ENCODE results near the gene GAS2L2.

The GAS2L2 gene

GRCh38 chr17:35773679-35774425, 20.8 kb upstream of the GAS2L2 start:
- DNase-seq (ENCODE audit: low read depth) = no peak
- no peak for TF ChIP-seq CTCF (conservative IDR thresholded peaks at IDR 0.05; ENCODE audit: low read depth, low read length)
- H3K4me3 ChIP-seq (ENCODE audit: low read depth, low read length) = no peak overlapping the region

- no peak overlapping the region for H3K4me3 ChIP-seq (ENCODE audit: low read depth, low read length)
- DNase-seq (ENCODE audit: low read depth) = no peak
- no peak for TF ChIP-seq CTCF (conservative IDR thresholded peaks at IDR 0.05; ENCODE audit: low read depth, low read length)
These were observed 20.1 kb upstream of the GAS2L2 start for GRCh38 chr17:35773129-35773528.

- no peak overlapping the region for H3K4me3 ChIP-seq (ENCODE audit: low read depth, low read length)
- no peak for DNase-seq (ENCODE audit: low read depth)
- no peak for TF ChIP-seq CTCF (conservative IDR thresholded peaks at IDR 0.05; ENCODE audit: low read depth, low read length)
These were observed 17.0 kb upstream of the GAS2L2 start for GRCh38 chr17:35769895-35770486.

GRCh38 chr17:35768797-35769196, 15.8 kb upstream of the GAS2L2 start:
- H3K4me3 ChIP-seq (ENCODE audit: low read depth, low read length) = no peak overlapping the region
- no peak for DNase-seq (ENCODE audit: low read depth)

GRCh38 chr17:35766903-35767510, 14.0 kb upstream of the GAS2L2 start:
- peak; percentile 71 for DNase-seq (ENCODE audit: low read depth)
- TF ChIP-seq CTCF (conservative IDR thresholded peaks at IDR 0.05; ENCODE audit: low read depth, low read length) = peak; percentile 81
- no peak overlapping the region for H3K4me3 ChIP-seq (ENCODE audit: low read depth, low read length)

More at GRCh38 chr17:35768797-35769196, 15.8 kb upstream of the GAS2L2 start:
- no peak for TF ChIP-seq CTCF (conservative IDR thresholded peaks at IDR 0.05; ENCODE audit: low read depth, low read length)

GRCh38 chr17:35766489-35766877, 13.4 kb upstream of the GAS2L2 start:
- H3K4me3 ChIP-seq (ENCODE audit: low read depth, low read length) = no peak overlapping the region
- no peak for TF ChIP-seq CTCF (conservative IDR thresholded peaks at IDR 0.05; ENCODE audit: low read depth, low read length)

More at GRCh38 chr17:35766489-35766877, 13.4 kb upstream of the GAS2L2 start:
- DNase-seq (ENCODE audit: low read depth) = no peak

Data from choroid plexus epithelial cell (primary cell).